Peyer's patch (tissue), 4 donors: Measurements from ENCODE around the gene RAB17. TPM values are rescaled to one million over a fixed set of nuclear protein-coding genes. Genes with fewer than 3 reads are reported as not detected.

Source experiments
- DNase-seq, 3 donors: peaks; one replicate each; pipeline ENCODE4 v3.0.0-alpha.2; 2017 to 2019
- H3K27ac ChIP-seq, 4 donors: fragments of 200-600 bp; sonication (generic); one replicate each; pipeline ENCODE4 v1.5.1; 2016 to 2019
- H3K27me3 ChIP-seq, 2 donors: fragments of 200-600 bp; sonication (generic); one replicate each; pipeline ENCODE4 v1.5.1; 2019
- H3K36me3 ChIP-seq, 3 donors: fragments of 200-600 bp; sonication (generic); one replicate each; pipeline ENCODE4 v1.5.1; 2016 to 2019
- H3K4me1 ChIP-seq, 4 donors: fragments of 200-600 bp; sonication (generic); one replicate each; pipeline ENCODE4 v1.5.1; 2016 to 2019
- H3K4me3 ChIP-seq, 4 donors: fragments of 200-600 bp; sonication (generic); 1 replicate in 3 of 4; 2 replicates in 1 of 4; pipeline ENCODE4 v1.5.1; 2016 to 2019; ENCODE audit warnings: mild to moderate bottlenecking in 1 of 4
- H3K9me3 ChIP-seq, 4 donors: fragments of 200-600 bp; sonication (generic); one replicate each; pipeline ENCODE4 v1.5.1; 2016 to 2019; ENCODE audit warnings: mild to moderate bottlenecking in 1 of 4
- POLR2A ChIP-seq, 2 donors: fragments of 450-650 bp; IDR thresholded peaks; one replicate each; pipeline ENCODE4 v1.5.1; 2017; ENCODE audit warnings: antibody characterized with exemption in 2 of 2, mild to moderate bottlenecking in 2 of 2, moderate library complexity in 2 of 2
- total RNA-seq, 4 donors: library from RNA; depleted of rRNA; stranded (reverse); fragments of >200 nt; gene quantifications; one replicate each; pipeline ENCODE4 v1.1.0, GENCODE V29; 2016
- TF ChIP-seq, protein P1 (sequence below), 6 experiments: fragments of 450-650 bp in 4 of 6; fragments of 200-600 bp in 2 of 6; sonication (generic) in 1 of 6; IDR thresholded peaks; one replicate each; pipeline ENCODE4 v1.5.1; 2017 to 2019; ENCODE audit warnings: antibody characterized with exemption in 6 of 6, mild to moderate bottlenecking in 3 of 6, moderate library complexity in 1 of 6

The RAB17 gene
- 100 to 1,000 TPM in 3 of 4 donors, 10 to 100 TPM in 1; 66.0 to 244 (median 219) TPM for total RNA-seq

DNA sequence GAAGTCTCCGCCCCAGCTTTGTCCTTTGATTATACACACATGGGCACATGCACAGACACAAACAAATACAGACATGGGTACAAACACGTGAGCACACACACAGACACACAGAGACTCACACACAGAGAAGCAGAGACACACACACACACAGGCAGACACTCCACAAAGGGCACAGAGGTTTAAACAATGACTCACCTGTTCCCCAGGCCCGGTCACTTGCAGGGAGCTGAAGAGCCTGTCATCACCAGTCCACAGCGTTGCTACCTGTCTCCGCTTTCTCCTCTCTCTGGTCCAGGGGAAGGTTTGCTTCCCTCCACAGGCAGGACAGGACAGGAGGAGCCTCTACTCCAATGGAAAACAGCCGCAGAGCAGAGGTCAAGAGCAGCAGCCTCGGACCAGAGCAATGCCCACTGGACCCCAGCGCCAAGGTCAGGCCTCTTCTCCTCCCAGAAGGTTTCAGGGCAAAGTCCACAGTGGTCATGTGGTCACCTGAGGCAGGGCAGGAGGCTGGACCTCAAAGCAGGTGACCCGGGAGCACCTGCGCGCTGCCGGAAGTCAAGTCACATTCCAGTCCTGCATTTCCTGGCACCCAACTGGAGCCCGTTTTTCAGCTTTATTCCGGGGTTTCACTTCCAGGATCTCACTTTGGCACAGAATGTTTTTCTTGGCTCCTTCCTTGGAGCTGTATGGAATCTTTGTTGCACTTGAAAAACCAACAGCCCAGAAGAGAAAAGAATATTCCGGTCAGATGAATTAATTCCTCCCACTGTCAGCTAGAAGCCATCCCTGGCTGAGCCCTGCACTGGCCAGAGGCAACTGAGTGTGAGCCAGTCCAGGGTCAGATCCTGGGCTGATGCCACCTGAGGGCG lies at the start of gene RAB17:
TSS of gene RAB17 (minus strand) at position 463 of the 869 bp plus-strand sequence. CDS start 4,580 bp downstream, outside the sequence.
- Histone ChIP-seq H3K36me3 (no peaks in the 10 kb centered on the region), H3K4me3 (peak within 1 kb of the TSS in 3 of 4 donors; percentile 7 to 60 (median 48)), H3K4me1 (peaks cover 0 to 14% (median 0%) of the 10 kb centered on the region in 4 donors), H3K9me3 (no peaks in the 10 kb centered on the region), H3K27me3 (no peaks in the 10 kb centered on the region), H3K27ac (peak within 1 kb of the TSS in 3 of 4 donors; percentile 53 to 92 (median 80))
- peak; percentile 48 to 65 for TF ChIP-seq POLR2A (IDR thresholded peaks at IDR 0.05)
- TF ChIP-seq, protein P1, sequence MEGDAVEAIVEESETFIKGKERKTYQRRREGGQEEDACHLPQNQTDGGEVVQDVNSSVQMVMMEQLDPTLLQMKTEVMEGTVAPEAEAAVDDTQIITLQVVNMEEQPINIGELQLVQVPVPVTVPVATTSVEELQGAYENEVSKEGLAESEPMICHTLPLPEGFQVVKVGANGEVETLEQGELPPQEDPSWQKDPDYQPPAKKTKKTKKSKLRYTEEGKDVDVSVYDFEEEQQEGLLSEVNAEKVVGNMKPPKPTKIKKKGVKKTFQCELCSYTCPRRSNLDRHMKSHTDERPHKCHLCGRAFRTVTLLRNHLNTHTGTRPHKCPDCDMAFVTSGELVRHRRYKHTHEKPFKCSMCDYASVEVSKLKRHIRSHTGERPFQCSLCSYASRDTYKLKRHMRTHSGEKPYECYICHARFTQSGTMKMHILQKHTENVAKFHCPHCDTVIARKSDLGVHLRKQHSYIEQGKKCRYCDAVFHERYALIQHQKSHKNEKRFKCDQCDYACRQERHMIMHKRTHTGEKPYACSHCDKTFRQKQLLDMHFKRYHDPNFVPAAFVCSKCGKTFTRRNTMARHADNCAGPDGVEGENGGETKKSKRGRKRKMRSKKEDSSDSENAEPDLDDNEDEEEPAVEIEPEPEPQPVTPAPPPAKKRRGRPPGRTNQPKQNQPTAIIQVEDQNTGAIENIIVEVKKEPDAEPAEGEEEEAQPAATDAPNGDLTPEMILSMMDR (IDR thresholded peaks at IDR 0.05) = no peak
- peak in 2 of 3 donors; percentile 88 to 89 for DNase-seq

GRCh38 chr2:237639836-237640220 lies 49.3 kb upstream of the RAB17 start:
- Histone ChIP-seq H3K4me3 (no peak overlapping the region), H3K4me1 (no peaks in the 10 kb centered on the region), H3K9me3 (no peaks in the 10 kb centered on the region), H3K27ac (no peak overlapping the region), H3K36me3 (no peaks in the 10 kb centered on the region), H3K27me3 (no peaks in the 10 kb centered on the region)
- TF ChIP-seq, protein P1 (IDR thresholded peaks at IDR 0.05) = no peak
- no peak for TF ChIP-seq POLR2A (IDR thresholded peaks at IDR 0.05)
- DNase-seq = no peak

- TF ChIP-seq, protein P1 (IDR thresholded peaks at IDR 0.05) = no peak
- TF ChIP-seq POLR2A (IDR thresholded peaks at IDR 0.05) = no peak
- no peaks in the 10 kb centered on the region for H3K36me3 ChIP-seq
- no peaks in the 10 kb centered on the region for H3K9me3 ChIP-seq
- no peaks in the 10 kb centered on the region for H3K4me1 ChIP-seq
- H3K27me3 ChIP-seq = no peaks in the 10 kb centered on the region
- no peak overlapping the region for H3K27ac ChIP-seq
- DNase-seq = no peak
- H3K4me3 ChIP-seq = no peak overlapping the region
Measured at GRCh38 chr2:237639052-237639835, 48.7 kb upstream of the RAB17 start.

GRCh38 chr2:237638176-237638575 lies 47.6 kb upstream of the RAB17 start:
- no peaks in the 10 kb centered on the region for H3K36me3 ChIP-seq
- H3K27me3 ChIP-seq = no peaks in the 10 kb centered on the region
- H3K4me3 ChIP-seq = no peak overlapping the region
- no peak overlapping the region for H3K27ac ChIP-seq
- no peaks in the 10 kb centered on the region for H3K9me3 ChIP-seq
- H3K4me1 ChIP-seq = no peaks in the 10 kb centered on the region
- no peak for TF ChIP-seq POLR2A (IDR thresholded peaks at IDR 0.05)
- TF ChIP-seq, protein P1 (IDR thresholded peaks at IDR 0.05) = no peak
- DNase-seq = no peak

DNA sequence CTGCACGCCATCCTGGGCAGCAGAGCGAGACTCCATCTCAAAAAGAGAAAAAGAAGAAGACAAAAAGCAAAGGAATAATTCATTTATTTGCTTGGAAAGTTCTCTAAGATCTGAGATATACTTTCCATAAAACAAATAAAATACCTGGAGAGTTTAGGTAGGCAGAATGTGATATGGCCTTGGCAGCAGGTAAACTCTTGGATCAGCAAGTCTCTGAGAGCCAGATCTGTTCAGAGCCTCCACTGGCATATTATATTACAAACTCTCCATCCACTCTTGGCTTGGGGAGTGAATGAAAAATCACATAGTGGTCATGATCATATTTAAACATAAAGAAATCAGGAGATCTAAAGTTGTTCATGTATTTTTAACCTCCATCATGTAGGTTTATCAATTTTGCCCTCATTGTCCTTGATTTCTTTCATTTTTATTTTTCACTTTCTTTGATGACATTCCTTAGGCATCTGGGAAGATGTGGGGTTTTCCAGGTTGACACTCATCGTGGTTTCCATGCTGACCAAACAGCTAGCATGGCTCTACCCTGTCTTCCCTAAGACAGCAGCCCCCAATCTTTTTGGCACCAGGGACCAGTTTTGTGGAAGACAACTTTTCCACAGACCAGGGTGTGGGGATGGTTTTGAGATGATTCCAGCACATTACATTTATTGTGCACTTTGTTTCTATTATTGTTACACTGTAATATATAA lies 47.0 kb upstream of the RAB17 start:
- H3K36me3 ChIP-seq = no peaks in the 10 kb centered on the region
- H3K27ac ChIP-seq = no peak overlapping the region
- H3K4me3 ChIP-seq = no peak overlapping the region
- H3K9me3 ChIP-seq = no peaks in the 10 kb centered on the region
- DNase-seq = no peak
- no peak for TF ChIP-seq POLR2A (IDR thresholded peaks at IDR 0.05)
- TF ChIP-seq, protein P1 (IDR thresholded peaks at IDR 0.05) = no peak
- H3K27me3 ChIP-seq = no peaks in the 10 kb centered on the region
- H3K4me1 ChIP-seq = no peaks in the 10 kb centered on the region
